Measurements from ENCODE around the gene PEMT.

GRCh38 chr17:17563530-17563929 is 28.0 kb downstream of the PEMT start:
- TF ChIP-seq CTCF (IDR thresholded peaks at IDR 0.05) = no peak
- TF ChIP-seq POLR2AphosphoS5 (IDR thresholded peaks at IDR 0.05) = no peak
- TF ChIP-seq POLR2A (IDR thresholded peaks at IDR 0.05; ENCODE audit: low read depth) = no peak

Data from esophagus muscularis mucosa (tissue), 3 donors.